Measurements from ENCODE around the gene KLK3.

Gene KLK3

DNA sequence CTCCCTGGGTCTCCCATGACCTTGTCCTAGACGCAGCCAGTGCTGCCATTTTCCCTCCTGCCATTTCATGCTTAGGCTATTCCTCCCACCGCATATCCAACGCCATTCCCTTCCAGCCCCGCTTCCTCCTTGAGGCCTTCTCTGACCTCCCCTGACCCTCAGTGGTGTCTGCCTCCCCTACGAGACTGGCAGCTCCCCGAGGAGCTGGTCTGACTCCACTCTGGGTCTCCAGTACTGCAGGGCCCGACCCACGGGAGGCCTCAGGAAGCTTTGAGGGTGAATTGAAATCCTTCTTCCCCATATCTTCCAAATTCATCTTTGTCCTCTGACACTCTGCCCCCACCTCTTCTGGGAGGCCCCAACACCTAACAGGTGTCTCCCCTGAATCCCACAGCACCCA lies 22.0 kb upstream of the KLK3 start:
- DNase-seq, result no peak

DNA sequence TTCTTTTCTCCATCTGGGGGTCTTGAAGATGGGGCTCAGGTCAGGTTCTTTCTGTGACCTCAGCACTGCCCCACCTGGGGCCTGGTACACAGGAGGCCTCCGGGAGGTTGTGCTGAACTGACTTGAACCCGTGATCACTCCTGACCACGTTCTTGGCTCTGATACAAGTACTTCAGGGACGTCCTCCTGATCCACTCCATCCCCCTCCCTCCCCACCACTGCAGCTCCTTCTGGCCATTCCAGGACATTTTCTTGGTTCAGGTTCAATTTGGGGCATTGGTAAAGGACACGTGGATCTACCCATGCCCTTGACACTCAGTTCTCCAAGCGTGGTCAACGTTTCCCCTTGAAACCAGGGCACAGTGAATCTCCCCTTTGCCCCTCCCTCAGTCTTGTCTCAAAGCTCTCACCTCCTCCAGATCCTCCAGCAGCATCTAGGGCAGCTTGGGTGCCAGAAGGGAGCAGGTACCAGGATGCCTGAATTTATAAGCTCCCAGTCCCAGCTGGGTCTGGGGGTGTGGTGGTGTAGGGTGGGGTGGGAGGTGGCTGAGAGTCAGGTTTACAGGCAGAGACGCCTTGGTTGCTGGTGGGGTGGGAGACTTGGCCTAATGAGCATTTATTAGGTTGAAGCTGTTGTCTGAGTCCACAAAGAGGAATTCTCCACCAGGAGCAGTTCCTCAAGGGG lies 21.5 kb upstream of the KLK3 start, which contains the start of gene KLK15:
TSS of gene KLK15 (minus strand) at position 458 of the 685 bp plus-strand sequence. CDS start 2,082 bp downstream, outside the sequence.
- no peak for DNase-seq

DNA sequence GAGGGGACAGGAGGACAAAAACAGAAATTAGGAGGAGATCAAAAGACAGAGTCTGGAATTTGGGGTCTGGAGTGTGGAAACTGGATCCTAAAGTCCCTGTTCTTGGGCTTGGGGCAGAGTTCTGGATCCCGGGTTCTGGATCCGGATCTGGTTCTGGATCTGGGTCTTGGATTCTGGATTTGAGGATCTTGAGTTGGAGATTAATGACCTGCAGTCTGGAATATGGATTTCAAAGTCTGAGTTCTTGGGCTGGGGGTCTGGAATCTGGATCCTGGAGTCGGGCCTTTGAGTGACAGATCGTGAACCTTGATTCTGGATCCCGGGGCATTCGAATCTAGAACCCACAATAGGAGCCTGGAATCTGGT lies 20.9 kb upstream of the KLK3 start:
- DNase-seq, result no peak

DNA sequence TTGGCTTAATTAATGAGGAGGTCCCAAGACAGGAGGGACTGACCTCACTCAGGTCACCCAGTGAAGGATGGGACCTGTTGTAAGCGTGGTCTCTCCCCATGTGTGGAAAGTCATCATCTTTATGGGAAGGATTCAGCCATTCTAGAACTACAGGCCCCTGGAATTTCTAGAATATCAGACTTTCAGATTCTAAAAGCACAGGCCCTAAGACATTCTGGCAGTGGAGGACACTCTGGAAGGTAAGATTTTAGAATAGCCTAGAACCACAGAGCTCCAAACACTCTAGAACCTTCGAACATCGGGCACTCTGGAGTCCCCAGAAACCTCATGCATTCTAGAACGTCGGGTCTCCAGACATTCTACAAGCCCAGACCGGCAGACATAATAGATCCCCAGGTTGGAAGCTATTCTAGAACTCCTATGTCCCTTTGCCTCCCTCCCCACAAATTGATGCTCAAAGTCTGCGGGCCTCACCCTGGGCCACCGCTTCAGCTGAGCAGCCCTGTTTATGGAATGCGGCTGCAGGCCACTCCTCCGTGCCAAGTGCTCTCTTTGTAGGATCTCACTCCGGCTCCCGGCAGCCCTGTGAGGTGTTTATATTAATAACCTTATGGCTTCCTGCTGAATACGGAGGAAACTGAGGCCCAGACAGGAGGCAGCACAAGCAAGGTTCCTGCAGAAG lies 19.5 kb upstream of the KLK3 start:
- no peak for DNase-seq

DNA sequence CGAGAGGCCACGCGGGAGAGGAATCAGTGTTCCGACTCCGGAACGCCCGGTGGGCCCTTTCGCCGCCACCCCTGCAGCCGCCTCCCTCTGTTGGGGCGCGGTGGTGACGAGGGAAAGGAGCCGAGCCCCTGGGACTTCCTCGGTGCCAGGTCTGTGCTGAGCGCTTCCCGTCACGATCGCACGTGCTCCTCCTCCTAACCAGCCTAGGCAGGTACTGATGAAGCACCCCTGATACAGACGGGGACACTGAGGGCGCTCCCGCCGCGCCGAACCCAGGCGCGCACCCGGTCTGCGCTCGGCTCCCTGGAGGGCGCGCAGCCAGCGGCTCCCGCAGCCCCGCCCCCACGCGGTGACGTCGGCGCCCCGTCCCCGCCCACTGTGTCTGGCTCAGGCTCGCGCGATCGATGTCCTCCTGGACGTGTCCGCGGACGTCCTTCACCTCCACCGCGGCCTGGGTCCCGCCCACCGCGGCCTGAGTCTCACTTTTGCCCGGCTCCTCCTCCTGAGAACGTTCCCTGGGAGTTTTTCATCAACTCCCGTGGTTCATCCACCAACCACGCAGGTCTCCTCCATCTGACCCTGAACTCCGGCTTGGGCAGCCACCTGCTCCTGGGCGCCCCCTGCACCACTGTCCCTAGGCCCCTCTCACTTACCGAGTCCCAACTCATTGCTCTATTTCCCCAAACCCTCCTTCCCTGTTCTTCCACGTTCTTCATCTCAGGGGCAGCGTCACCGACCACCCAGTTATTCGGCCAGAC lies 18.8 kb upstream of the KLK3 start:
- DNase-seq, result peak; percentile 53 to 60

DNA sequence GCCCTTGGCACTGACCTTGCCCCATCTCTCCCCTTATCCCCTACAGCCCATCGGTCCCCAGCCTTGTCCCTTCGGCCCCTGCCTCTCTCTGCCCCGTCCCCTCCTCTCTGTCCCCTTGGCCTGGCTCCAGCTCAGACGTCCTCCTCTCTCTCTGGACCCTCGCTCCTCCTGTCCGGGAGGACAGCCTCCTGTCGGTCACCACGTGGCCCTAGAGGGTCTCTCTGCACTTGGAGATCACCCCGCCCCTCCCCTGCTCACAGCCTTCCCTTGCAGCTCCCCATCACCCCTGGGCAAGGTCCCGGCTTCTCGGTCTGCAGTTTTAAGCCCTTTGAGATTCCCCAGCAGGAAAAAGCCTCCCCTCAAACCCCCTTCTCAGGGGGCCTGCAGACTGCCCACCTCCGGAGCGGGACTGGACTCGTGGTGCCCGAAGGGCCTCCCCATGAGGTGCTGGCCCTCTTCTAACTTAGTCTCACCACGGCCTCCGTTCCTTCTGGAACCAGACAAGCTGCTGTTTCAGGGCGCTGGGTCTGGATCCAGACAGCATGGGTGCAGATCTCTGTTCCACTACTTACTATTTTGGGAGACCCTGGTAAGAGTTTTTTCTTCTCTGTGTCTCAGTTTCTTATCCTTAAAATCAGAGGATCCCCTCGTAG lies 18.0 kb upstream of the KLK3 start:
- no peak for DNase-seq

DNA sequence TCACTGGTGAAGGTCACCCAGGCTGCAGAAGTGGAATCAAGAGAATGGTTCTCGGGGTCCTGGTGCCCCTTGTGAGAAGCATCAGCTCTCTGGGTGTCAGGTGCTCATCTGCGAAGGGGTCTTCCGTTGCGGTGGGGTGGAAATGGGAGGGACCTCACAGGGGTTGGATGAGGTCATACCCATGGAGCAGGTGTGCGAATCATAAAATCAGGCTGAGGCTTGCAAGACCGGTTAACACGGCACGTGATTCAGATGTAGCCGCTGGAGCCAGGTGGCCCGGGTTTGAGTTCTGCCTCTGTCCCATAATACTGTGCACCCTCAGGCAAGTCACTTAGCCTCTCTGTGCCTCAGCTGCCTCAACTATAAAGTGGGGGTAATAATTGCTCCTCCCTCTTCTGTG lies 17.4 kb upstream of the KLK3 start:
- DNase-seq, result no peak

DNA sequence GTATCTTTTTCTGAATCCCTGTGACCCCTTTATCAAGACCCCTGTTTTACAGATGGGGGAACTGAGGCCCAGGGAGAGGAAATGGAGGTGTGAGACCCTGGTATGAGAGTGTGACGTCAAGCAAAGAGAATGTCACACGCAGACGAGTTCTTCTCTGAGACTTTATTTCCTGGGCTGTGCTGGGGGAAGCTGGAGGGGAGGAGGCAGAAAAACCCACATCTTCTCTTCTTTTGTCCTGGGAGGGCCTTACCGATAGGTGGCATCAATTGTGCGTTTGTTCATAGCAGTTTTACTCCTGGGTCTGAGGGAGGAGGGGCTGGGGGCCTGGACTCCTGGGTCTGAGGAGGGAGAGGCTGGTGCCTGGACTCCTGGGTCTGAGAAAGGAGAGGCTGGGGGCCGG lies 16.5 kb upstream of the KLK3 start:
- no peak for DNase-seq

DNA sequence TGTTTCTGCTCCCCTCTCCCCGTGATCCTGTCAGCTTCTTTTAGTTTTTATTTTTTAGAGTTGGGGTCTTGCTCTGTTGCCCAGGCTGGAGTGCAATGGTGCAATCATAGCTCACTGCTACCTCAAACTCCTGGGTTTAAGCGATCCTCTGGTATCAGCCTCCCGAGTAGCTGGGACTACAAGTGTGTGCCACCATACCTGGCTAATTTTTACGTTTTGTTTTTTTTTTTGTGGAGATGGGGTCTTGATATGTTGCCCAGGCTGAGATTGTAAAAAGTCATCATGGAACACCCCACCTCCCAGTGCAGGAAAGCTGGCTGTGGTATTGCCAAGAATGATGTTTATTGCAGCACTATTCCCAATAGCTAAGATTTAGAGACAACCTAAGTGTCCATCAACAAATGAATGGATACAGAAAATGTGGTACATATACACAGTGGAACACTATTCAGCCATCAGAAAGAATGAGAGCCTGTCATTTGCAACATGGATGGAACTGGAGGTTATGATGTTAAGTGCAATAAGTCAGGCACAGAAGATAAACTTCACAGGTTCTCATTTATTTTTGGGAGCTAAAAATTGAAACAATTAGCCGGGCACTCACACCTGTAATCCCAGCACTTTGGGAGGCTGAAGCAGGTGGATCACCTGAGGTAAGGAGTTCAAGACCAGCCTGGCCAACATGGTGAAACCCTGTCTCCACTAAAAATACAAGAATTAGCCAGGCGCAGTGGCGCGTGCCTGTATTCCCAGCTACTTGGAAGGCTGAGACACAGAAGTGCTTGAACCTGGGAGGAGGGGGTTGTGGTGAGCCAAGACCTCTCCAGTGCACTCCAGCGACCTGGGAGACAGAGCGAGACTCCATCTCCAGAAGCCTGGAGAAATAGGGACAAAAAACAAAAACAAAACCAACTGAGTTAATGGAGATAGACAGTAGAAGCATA lies 14.7 kb upstream of the KLK3 start:
- no peak for DNase-seq

DNA sequence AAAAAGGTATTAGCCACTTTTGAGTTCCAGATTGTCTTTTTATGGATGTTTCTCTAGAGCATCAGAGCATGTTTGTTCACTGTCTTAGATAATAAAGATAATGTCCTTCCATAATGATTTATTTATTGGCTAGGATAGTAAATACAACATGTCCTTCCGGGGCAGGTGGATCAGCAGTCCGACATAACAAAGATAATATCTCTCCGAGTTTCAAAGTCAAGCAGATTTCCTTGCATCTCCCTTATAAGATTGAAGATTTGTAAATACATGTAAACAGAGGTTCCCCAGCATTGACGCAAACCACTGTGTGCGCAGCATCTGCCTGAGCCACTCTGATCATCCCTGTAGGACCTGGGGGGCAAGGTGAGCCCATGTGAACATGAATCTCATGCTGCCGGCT lies 12.6 kb upstream of the KLK3 start:
- no peak for DNase-seq

DNA sequence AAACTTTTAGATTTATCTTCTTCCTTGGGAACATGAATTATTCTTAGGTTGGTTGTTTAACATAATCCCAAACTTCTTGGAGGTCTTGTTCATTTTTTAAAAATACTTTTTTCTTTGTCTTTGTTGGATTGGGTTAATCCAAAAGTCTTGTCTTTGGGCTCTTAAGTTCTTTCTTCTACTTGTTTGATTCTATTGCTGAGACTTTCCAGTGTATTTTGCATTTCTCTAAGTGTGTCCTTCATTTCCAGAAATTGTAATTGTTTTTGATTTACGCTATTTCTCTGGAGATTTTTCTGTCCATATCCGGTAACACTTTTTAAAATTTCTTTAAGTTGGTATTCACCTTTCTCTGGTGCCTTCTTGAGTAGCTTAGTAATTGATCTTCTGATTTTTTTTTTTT lies 11.5 kb upstream of the KLK3 start:
- DNase-seq, result no peak

DNA sequence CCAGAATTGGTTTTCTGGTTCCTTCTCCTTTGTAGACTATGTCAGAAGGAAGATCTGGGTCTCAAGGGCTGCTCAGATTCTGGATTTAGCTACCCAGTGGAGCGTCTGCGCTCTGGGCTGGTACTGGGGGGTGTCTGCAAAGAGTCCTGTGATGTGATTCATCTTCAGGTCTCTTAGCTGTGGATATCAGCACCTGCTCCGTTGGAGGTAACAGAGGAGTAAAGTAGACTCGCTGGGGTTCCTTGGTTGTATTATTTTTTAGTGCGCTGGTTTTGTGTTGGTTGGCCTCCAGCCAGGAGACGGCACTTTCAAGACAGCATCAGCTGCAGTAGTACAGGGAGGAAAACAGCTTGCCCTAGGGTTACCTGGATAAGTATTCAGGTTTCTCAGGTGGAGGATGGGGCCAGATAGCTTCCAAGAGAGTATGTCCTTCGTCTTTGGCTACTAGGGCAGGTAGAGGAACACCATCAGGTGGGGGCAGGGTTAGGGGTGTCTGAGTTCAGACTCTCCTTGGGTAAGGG lies 11.0 kb upstream of the KLK3 start:
- DNase-seq, result no peak

DNA sequence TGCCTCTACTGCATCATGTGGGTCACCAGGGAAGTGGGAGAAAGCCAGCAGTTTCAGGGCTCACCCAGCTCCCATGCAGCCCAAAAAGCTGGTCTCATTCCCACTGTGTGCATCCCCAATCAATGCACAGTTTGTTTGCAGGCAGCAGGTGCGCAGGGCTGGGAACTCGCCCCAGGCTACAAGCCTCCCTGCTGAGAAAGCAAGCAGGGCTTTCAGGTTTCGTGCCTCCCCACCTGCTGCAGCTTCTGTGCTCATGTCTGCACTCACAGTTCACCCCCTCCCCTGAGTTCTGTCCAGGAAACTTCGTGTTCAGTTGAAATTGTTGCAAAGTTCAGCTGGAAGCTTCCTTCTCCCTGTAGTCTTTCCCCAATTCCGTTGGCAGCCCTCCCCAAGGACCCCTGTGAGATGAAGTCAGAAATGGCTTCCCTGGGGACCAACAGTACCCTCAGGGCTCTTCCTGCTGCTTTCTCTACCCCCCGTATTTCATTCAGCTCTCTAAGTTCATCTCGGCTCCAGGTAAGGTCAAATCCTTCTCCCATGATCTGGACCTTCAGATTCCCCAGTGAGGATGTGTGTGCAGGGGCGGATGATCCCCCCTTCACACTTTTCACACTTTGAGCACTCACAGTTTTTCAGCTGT lies 10.3 kb upstream of the KLK3 start:
- DNase-seq, result no peak

DNA sequence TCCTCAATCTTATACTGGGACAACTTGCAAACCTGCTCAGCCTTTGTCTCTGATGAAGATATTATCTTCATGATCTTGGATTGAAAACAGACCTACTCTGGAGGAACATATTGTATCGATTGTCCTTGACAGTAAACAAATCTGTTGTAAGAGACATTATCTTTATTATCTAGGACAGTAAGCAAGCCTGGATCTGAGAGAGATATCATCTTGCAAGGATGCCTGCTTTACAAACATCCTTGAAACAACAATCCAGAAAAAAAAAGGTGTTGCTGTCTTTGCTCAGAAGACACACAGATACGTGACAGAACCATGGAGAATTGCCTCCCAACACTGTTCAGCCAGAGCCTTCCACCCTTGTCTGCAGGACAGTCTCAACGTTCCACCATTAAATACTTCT lies 4.0 kb upstream of the KLK3 start:
- DNase-seq, result no peak

DNA sequence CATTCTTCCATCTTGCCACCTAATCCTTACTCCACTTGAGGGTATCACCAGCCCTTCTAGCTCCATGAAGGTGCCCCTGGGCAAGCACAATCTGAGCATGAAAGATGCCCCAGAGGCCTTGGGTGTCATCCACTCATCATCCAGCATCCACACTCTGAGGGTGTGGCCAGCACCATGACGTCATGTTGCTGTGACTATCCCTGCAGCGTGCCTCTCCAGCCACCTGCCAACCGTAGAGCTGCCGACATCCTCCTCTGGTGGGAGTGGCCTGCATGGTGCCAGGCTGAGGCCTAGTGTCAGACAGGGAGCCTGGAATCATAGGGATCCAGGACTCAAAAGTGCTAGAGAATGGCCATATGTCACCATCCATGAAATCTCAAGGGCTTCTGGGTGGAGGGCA lies 3.1 kb upstream of the KLK3 start:
- no peak for DNase-seq

DNA sequence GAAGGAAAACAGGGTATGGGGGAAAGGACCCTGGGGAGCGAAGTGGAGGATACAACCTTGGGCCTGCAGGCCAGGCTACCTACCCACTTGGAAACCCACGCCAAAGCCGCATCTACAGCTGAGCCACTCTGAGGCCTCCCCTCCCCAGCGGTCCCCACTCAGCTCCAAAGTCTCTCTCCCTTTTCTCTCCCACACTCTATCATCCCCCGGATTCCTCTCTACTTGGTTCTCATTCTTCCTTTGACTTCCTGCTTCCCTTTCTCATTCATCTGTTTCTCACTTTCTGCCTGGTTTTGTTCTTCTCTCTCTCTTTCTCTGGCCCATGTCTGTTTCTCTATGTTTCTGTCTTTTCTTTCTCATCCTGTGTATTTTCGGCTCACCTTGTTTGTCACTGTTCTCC lies 2.7 kb downstream of the KLK3 start:
- no peak for DNase-seq

DNA sequence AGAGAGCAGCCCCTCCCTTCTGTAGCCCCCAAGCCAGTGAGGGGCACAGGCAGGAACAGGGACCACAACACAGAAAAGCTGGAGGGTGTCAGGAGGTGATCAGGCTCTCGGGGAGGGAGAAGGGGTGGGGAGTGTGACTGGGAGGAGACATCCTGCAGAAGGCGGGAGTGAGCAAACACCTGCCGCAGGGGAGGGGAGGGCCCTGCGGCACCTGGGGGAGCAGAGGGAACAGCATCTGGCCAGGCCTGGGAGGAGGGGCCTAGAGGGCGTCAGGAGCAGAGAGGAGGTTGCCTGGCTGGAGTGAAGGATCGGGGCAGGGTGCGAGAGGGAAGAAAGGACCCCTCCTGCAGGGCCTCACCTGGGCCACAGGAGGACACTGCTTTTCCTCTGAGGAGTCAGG lies 4.2 kb downstream of the KLK3 start:
- no peak for DNase-seq

DNA sequence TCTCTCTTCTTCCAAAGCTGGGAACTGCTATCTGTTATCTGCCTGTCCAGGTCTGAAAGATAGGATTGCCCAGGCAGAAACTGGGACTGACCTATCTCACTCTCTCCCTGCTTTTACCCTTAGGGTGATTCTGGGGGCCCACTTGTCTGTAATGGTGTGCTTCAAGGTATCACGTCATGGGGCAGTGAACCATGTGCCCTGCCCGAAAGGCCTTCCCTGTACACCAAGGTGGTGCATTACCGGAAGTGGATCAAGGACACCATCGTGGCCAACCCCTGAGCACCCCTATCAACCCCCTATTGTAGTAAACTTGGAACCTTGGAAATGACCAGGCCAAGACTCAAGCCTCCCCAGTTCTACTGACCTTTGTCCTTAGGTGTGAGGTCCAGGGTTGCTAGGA lies 5.1 kb downstream of the KLK3 start:
- no peak for DNase-seq

DNA sequence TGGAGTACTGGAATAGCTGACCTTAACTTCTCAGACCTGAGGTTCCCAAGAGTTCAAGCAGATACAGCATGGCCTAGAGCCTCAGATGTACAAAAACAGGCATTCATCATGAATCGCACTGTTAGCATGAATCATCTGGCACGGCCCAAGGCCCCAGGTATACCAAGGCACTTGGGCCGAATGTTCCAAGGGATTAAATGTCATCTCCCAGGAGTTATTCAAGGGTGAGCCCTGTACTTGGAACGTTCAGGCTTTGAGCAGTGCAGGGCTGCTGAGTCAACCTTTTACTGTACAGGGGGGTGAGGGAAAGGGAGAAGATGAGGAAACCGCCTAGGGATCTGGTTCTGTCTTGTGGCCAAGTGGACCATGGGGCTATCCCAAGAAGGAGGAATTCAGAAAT lies 6.3 kb downstream of the KLK3 start:
- no peak for DNase-seq

DNA sequence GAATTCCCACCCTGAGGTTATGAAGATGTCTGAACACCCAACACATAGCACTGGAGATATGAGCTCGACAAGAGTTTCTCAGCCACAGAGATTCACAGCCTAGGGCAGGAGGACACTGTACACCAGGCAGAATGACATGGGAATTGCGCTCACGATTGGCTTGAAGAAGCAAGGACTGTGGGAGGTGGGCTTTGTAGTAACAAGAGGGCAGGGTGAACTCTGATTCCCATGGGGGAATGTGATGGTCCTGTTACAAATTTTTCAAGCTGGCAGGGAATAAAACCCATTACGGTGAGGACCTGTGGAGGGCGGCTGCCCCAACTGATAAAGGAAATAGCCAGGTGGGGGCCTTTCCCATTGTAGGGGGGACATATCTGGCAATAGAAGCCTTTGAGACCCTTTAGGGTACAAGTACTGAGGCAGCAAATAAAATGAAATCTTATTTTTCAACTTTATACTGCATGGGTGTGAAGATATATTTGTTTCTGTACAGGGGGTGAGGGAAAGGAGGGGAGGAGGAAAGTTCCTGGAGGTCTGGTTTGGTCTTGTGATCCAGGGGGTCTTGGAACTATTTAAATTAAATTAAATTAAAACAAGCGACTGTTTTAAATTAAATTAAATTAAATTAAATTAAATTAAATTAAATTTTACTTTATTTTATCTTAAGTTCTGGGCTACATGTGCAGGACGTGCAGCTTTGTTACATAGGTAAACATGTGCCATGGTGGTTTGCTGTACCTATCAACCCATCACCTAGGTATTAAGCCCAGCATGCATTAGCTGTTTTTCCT lies 7.0 kb downstream of the KLK3 start:
- DNase-seq, result no peak

DNA sequence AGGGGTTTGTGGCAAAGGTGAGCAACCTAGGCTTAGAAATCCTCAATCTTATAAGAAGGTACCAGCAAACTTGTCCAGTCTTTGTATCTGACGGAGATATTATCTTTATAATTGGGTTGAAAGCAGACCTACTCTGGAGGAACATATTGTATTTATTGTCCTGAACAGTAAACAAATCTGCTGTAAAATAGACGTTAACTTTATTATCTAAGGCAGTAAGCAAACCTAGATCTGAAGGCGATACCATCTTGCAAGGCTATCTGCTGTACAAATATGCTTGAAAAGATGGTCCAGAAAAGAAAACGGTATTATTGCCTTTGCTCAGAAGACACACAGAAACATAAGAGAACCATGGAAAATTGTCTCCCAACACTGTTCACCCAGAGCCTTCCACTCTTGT lies 14.8 kb downstream of the KLK3 start:
- no peak for DNase-seq
